ENCODE results near the gene DUSP11. TPM values are rescaled to one million over a fixed set of nuclear protein-coding genes. Genes with fewer than 3 reads are reported as not detected.
A peak's percentile ranks its signal among the peaks of the same experiment; 100 is the strongest.

Gene DUSP11
- total and polyA plus RNA-seq, 9 of the 15 experiments (the other 6 are each of a cell fraction or from before 2014, with no cell fraction given) = 20.7 to 79.8 (median 29.3) TPM

GRCh38 chr2:73779467-73780236 lies at the start of gene DUSP11 (continued):
- TF ChIP-seq HINFP (tag; conservative IDR thresholded peaks at IDR 0.05; ENCODE audit: low read depth) = no peak
- no peak for TF ChIP-seq KHSRP (IDR thresholded peaks at IDR 0.05)
- no peak for TF ChIP-seq SP2 (IDR thresholded peaks at IDR 0.05; ENCODE audit: extremely low read depth, low read depth, low read length, poor library complexity, severe bottlenecking)
- TF ChIP-seq, protein P1, sequence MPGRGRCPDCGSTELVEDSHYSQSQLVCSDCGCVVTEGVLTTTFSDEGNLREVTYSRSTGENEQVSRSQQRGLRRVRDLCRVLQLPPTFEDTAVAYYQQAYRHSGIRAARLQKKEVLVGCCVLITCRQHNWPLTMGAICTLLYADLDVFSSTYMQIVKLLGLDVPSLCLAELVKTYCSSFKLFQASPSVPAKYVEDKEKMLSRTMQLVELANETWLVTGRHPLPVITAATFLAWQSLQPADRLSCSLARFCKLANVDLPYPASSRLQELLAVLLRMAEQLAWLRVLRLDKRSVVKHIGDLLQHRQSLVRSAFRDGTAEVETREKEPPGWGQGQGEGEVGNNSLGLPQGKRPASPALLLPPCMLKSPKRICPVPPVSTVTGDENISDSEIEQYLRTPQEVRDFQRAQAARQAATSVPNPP (IDR thresholded peaks at IDR 0.05; ENCODE audit: borderline replicate concordance, insufficient read depth, insufficient read length) = no peak
- TF ChIP-seq, protein P2, sequence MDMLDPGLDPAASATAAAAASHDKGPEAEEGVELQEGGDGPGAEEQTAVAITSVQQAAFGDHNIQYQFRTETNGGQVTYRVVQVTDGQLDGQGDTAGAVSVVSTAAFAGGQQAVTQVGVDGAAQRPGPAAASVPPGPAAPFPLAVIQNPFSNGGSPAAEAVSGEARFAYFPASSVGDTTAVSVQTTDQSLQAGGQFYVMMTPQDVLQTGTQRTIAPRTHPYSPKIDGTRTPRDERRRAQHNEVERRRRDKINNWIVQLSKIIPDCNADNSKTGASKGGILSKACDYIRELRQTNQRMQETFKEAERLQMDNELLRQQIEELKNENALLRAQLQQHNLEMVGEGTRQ (CRISPR knock-in tag; IDR thresholded peaks at IDR 0.05) = no peak
- no peak for TF ChIP-seq ZNF584 (CRISPR knock-in tag; IDR thresholded peaks at IDR 0.05; ENCODE audit: low read depth)
- TF ChIP-seq RBM22 (IDR thresholded peaks at IDR 0.05; ENCODE audit: low read depth, low read length, poor library complexity, severe bottlenecking) = no peak
- TF ChIP-seq DDX20 (tag; IDR thresholded peaks at IDR 0.05; ENCODE audit: low read depth) = no peak
- TF ChIP-seq ELK3 (CRISPR knock-in tag; IDR thresholded peaks at IDR 0.05) = no peak
- no peak for TF ChIP-seq ZNF695 (CRISPR knock-in tag; IDR thresholded peaks at IDR 0.05)
- TF ChIP-seq NCOA2 (IDR thresholded peaks at IDR 0.05; ENCODE audit: partially characterized antibody in 2 of 2) = no peak
- no peak for TF ChIP-seq ZNF184 (CRISPR knock-in tag; IDR thresholded peaks at IDR 0.05)
- TF ChIP-seq, protein P3, sequence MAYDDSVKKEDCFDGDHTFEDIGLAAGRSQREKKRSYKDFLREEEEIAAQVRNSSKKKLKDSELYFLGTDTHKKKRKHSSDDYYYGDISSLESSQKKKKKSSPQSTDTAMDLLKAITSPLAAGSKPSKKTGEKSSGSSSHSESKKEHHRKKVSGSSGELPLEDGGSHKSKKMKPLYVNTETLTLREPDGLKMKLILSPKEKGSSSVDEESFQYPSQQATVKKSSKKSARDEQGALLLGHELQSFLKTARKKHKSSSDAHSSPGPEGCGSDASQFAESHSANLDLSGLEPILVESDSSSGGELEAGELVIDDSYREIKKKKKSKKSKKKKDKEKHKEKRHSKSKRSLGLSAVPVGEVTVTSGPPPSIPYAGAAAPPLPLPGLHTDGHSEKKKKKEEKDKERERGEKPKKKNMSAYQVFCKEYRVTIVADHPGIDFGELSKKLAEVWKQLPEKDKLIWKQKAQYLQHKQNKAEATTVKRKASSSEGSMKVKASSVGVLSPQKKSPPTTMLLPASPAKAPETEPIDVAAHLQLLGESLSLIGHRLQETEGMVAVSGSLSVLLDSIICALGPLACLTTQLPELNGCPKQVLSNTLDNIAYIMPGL (CRISPR knock-in tag; IDR thresholded peaks at IDR 0.05) = peak; percentile 55; the same call in 1 of the 2 replicates
- TF ChIP-seq, protein P4, sequence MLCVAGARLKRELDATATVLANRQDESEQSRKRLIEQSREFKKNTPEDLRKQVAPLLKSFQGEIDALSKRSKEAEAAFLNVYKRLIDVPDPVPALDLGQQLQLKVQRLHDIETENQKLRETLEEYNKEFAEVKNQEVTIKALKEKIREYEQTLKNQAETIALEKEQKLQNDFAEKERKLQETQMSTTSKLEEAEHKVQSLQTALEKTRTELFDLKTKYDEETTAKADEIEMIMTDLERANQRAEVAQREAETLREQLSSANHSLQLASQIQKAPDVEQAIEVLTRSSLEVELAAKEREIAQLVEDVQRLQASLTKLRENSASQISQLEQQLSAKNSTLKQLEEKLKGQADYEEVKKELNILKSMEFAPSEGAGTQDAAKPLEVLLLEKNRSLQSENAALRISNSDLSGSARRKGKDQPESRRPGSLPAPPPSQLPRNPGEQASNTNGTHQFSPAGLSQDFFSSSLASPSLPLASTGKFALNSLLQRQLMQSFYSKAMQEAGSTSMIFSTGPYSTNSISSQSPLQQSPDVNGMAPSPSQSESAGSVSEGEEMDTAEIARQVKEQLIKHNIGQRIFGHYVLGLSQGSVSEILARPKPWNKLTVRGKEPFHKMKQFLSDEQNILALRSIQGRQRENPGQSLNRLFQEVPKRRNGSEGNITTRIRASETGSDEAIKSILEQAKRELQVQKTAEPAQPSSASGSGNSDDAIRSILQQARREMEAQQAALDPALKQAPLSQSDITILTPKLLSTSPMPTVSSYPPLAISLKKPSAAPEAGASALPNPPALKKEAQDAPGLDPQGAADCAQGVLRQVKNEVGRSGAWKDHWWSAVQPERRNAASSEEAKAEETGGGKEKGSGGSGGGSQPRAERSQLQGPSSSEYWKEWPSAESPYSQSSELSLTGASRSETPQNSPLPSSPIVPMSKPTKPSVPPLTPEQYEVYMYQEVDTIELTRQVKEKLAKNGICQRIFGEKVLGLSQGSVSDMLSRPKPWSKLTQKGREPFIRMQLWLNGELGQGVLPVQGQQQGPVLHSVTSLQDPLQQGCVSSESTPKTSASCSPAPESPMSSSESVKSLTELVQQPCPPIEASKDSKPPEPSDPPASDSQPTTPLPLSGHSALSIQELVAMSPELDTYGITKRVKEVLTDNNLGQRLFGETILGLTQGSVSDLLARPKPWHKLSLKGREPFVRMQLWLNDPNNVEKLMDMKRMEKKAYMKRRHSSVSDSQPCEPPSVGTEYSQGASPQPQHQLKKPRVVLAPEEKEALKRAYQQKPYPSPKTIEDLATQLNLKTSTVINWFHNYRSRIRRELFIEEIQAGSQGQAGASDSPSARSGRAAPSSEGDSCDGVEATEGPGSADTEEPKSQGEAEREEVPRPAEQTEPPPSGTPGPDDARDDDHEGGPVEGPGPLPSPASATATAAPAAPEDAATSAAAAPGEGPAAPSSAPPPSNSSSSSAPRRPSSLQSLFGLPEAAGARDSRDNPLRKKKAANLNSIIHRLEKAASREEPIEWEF (CRISPR knock-in tag; IDR thresholded peaks at IDR 0.05) = no peak
